HCT116 (cell line): Measurements from ENCODE around the gene TRMT61B. TPM values are rescaled to one million over a fixed set of nuclear protein-coding genes. Genes with fewer than 3 reads are reported as not detected.

Experiments used
- ATAC-seq: fragments of 200-7000 bp; cut with Tn5 transposase; 2 replicates; pipeline ENCODE4 v1.9.1; 2020; ENCODE audit warnings: mild to moderate bottlenecking, moderate library complexity
- BruUV-seq: library from RNA; stranded (reverse); fragments of 400-500 nt; replicated peaks from 2 replicates; lab custom pipeline; 2021; lab: Mats Ljungman, UMichigan
- CTCF ChIA-PET: fragments of 300-600 bp; sonication (Branson Sonifier 250); formaldehyde crosslinking; loops from one replicate; lab custom pipeline; 2021; ENCODE audit warnings: antibody characterized with exemption; lab: Charles Lee
- POLR2A ChIA-PET: fragments of 300-600, 350-600 bp; sonication (Branson Sonifier 250); formaldehyde crosslinking; loops from one replicate; lab custom pipeline; 2021; ENCODE audit warnings: antibody characterized with exemption; lab: Charles Lee
- RAD21 ChIA-PET, 2 experiments: fragments of 300-600 bp; sonication (Branson Sonifier 250); formaldehyde crosslinking; loops; one replicate each; lab custom pipeline; 2023; ENCODE audit warnings: low total read pairs in 2 of 2; ENCODE audit not compliant: uncharacterized antibody in 2 of 2, unreplicated experiment in 2 of 2, low non-redundant PET in 1 of 2; lab: Charles Lee
- DNase-seq: peaks from one replicate; pipeline ENCODE4 v3.0.0-alpha.2; 2010; ENCODE audit warnings: low read depth, low spot score
- H2AFZ ChIP-seq: fragments of 200-600 bp; shearing (Covaris generic), sonication (generic); 2 replicates; pipeline ENCODE4 v1.6.1; 2017; ENCODE audit warnings: low read depth, mixed run types, mixed read lengths, antibody characterized with exemption, low read length; ENCODE audit not compliant: poor library complexity, severe bottlenecking
- H3K27ac ChIP-seq: 2 replicates; pipeline ENCODE4 v1.5.1; 2012; ENCODE audit warnings: low read depth, low read length
- H3K27me3 ChIP-seq: fragments of 200-600 bp; sonication (generic); 2 replicates; pipeline ENCODE4 v1.6.1; 2016; ENCODE audit warnings: mixed run types, low read length, mixed read lengths; ENCODE audit not compliant: insufficient read depth
- H3K36me3 ChIP-seq, 2 experiments: fragments of 200-500 bp in 1 of 2; fragments of 200-600 bp in 1 of 2; sonication (Bioruptor generic) in 1 of 2; sonication (generic) in 1 of 2; 2 replicates each; pipeline versions ENCODE4 v1.5.1 to v1.6.1; 2014 to 2016; ENCODE audit warnings: low read length in 2 of 2, inconsistent platforms in 1 of 2, mixed read lengths in 1 of 2, mixed run types in 1 of 2; ENCODE audit not compliant: insufficient read depth in 2 of 2, control insufficient read depth in 1 of 2
- H3K4me1 ChIP-seq, 2 experiments: fragments of 200-600 bp in 1 of 2; sonication (generic) in 1 of 2; 2 replicates each; pipeline versions ENCODE4 v1.5.1 to v1.6.1; 2012 to 2017; ENCODE audit warnings: low read length in 2 of 2, inconsistent platforms in 1 of 2, mild to moderate bottlenecking in 1 of 2, mixed read lengths in 1 of 2, mixed run types in 1 of 2, moderate library complexity in 1 of 2; ENCODE audit not compliant: insufficient read depth in 2 of 2, control insufficient read depth in 1 of 2
- H3K4me2 ChIP-seq: fragments of 200-600 bp; sonication (generic); 2 replicates; pipeline ENCODE4 v1.6.1; 2017; ENCODE audit warnings: mixed run types, low read length, mixed read lengths
- H3K4me3 ChIP-seq, 2 experiments: fragments of 200-600 bp in 1 of 2; sonication (generic) in 1 of 2; replicated peaks in 1 of 2; 2 replicates each; pipeline ENCODE4 v1.5.1; 2011 to 2016; ENCODE audit warnings: low read length in 2 of 2, control low read depth in 1 of 2, low read depth in 1 of 2, mild to moderate bottlenecking in 1 of 2, mixed read lengths in 1 of 2, mixed run types in 1 of 2
- H3K79me2 ChIP-seq: fragments of 200-600 bp; sonication (generic); 2 replicates; pipeline ENCODE4 v1.6.1; 2017; ENCODE audit warnings: mild to moderate bottlenecking, mixed run types, low read length, moderate library complexity, mixed read lengths; ENCODE audit not compliant: insufficient read depth
- H3K9ac ChIP-seq: fragments of 200-600 bp; sonication (generic); 2 replicates; pipeline ENCODE4 v1.6.1; 2016; ENCODE audit warnings: low read length, mixed read lengths
- H3K9me2 ChIP-seq: fragments of 200-600 bp; sonication (generic), shearing (Covaris generic); 2 replicates; pipeline ENCODE4 v1.6.1; 2017; ENCODE audit warnings: mixed run types, mild to moderate bottlenecking, moderate library complexity; ENCODE audit not compliant: insufficient read depth
- H3K9me3 ChIP-seq, 2 experiments: fragments of 200-500 bp in 1 of 2; fragments of 200-600 bp in 1 of 2; sonication (Bioruptor generic) in 1 of 2; sonication (generic) in 1 of 2; 2 replicates each; pipeline ENCODE4 v1.6.1; 2014 to 2017; ENCODE audit warnings: low read length in 2 of 2, mixed read lengths in 2 of 2, inconsistent platforms in 1 of 2, low read depth in 1 of 2, mild to moderate bottlenecking in 1 of 2, mixed run types in 1 of 2, moderate library complexity in 1 of 2; ENCODE audit not compliant: control insufficient read depth in 1 of 2, insufficient read depth in 1 of 2
- H4K20me1 ChIP-seq: fragments of 200-600 bp; sonication (generic), shearing (Covaris generic); 2 replicates; pipeline ENCODE4 v1.6.1; 2017; ENCODE audit warnings: mixed run types, mild to moderate bottlenecking, moderate library complexity; ENCODE audit not compliant: insufficient read depth
- CBX3 ChIP-seq: IDR thresholded peaks from 2 replicates; pipeline ENCODE4 v1.6.1; 2012; ENCODE audit warnings: low read depth
- CEBPB ChIP-seq: IDR thresholded peaks from 2 replicates; pipeline ENCODE4 v1.6.1; 2012; ENCODE audit warnings: low read depth
- EGR1 ChIP-seq: IDR thresholded peaks from 2 replicates; pipeline ENCODE4 v1.6.1; 2012; ENCODE audit warnings: low read depth
- ELF1 ChIP-seq: IDR thresholded peaks from 2 replicates; pipeline ENCODE4 v1.6.1; 2012; ENCODE audit warnings: low read depth, borderline replicate concordance
- RAD21 ChIP-seq: IDR thresholded peaks from 2 replicates; pipeline ENCODE4 v1.6.1; 2012; ENCODE audit warnings: low read depth, mild to moderate bottlenecking
- SP1 ChIP-seq: IDR thresholded peaks from 2 replicates; pipeline ENCODE4 v1.6.1; 2012; ENCODE audit warnings: low read depth
- TCF7L2 ChIP-seq: IDR thresholded peaks from 2 replicates; pipeline ENCODE4 v1.7.0; 2011; ENCODE audit warnings: borderline replicate concordance, inconsistent platforms; ENCODE audit not compliant: insufficient read depth, insufficient read length; ENCODE audit errors: extremely low read depth
- YY1 ChIP-seq: IDR thresholded peaks from 2 replicates; pipeline ENCODE4 v1.6.1; 2011; ENCODE audit warnings: low read length, low read depth, moderate library complexity, mild to moderate bottlenecking; ENCODE audit not compliant: insufficient replicate concordance; ENCODE audit errors: extremely low read depth
- ZFX ChIP-seq: fragments of 450-650 bp; IDR thresholded peaks from 2 replicates; pipeline ENCODE4 v1.6.1; 2017
- ZNF274 ChIP-seq: fragments of 200-500 bp; sonication (Bioruptor generic); IDR thresholded peaks from 2 replicates; pipeline ENCODE4 v1.6.1; 2014; ENCODE audit warnings: mild to moderate bottlenecking, low read depth, low read length, inconsistent platforms
- intact Hi-C: fragments of 100-400 bp; cut with micrococcal nuclease; formaldehyde crosslinking; loops from 2 replicates; pipeline ENCODE4 v1.10.0; 2022
- total RNA-seq: library from RNA; stranded (reverse); gene quantifications from one replicate; pipeline ENCODE4 v1.2.1, GENCODE V29; 2021; ENCODE audit not compliant: unreplicated experiment

Gene TRMT61B
- total RNA-seq, 1 experiment from 2014 or later: 12.8 TPM

GRCh38 chr2:28898048-28898447 lies 27.9 kb upstream of the TRMT61B start:
- Histone ChIP-seq H3K4me2 (no peak overlapping the region), H3K9ac (no peak overlapping the region), H3K4me1 (peaks cover 15 to 28% of the 10 kb centered on the region in 2 experiments), H3K27me3 (no peaks in the 10 kb centered on the region), H3K79me2 (peaks cover 86% of the 10 kb centered on the region), H3K27ac (no peak overlapping the region), H3K4me3 (no peak overlapping the region), H3K9me3 (no peaks in the 10 kb centered on the region), H2AFZ (no peak overlapping the region), H3K36me3 (peaks cover 8 to 25% of the 10 kb centered on the region in 2 experiments), H4K20me1 (peaks cover 75% of the 10 kb centered on the region; the same call in 1 of the 2 replicates), H3K9me2 (no peaks in the 10 kb centered on the region)
- TF ChIP-seq ZFX (no peak), EGR1 (no peak), YY1 (no peak), SP1 (no peak), ZNF274 (no peak), CEBPB (no peak), ELF1 (no peak), TCF7L2 (no peak), CBX3 (no peak), RAD21 (no peak)
- DNase-seq: no peak
- POLR2A ChIA-PET: no interaction called here
- BruUV-seq: no TSS peak
- CTCF ChIA-PET: no interaction called here
- no peak for ATAC-seq
- intact Hi-C loops: loop anchor here (10.0 kb wide), 1 partner anchor 303 kb away; no protein-coding TSS in a partner anchor
- RAD21 ChIA-PET: no interaction called here

- ChIA-PET RAD21 (no interaction called here), CTCF (no interaction called here), POLR2A (no interaction called here)
- DNase-seq (no peak), ATAC-seq (no peak)
- Histone ChIP-seq H3K27me3 (no peaks in the 10 kb centered on the region; the same call in 1 of the 2 replicates), H3K27ac (no peak overlapping the region), H3K4me3 (peak overlapping the region in 1 of 2 experiments; percentile 98; a peak in 2 of 4 replicates), H3K79me2 (peaks cover 75% of the 10 kb centered on the region), H3K4me1 (peaks cover 15 to 29% of the 10 kb centered on the region in 2 experiments), H3K9me2 (no peaks in the 10 kb centered on the region), H3K9ac (peak overlapping the region; percentile 99; the same call in 1 of the 2 replicates), H3K4me2 (peak overlapping the region; percentile 90), H2AFZ (no peak overlapping the region), H3K36me3 (peaks cover 0 to 13% of the 10 kb centered on the region in 2 experiments; a peak in 2 of 4 replicates), H4K20me1 (peaks cover 64% of the 10 kb centered on the region; the same call in 1 of the 2 replicates), H3K9me3 (no peaks in the 10 kb centered on the region)
- intact Hi-C loops: loop anchor here (10.0 kb wide), 1 partner anchor 302 kb away; no protein-coding TSS in a partner anchor
- TF ChIP-seq ZFX: no peak
- TF ChIP-seq ZNF274: no peak
- TF ChIP-seq SP1: no peak
- BruUV-seq: no TSS peak
Measured at GRCh38 chr2:28896906-28897305, 26.8 kb upstream of the TRMT61B start.
